Measurements from ENCODE around the gene CCDC33. TPM values are rescaled to one million over a fixed set of nuclear protein-coding genes. Genes with fewer than 3 reads are reported as not detected.

The CCDC33 gene
- total and polyA plus RNA-seq, 2 donors (not counting 1 experiment from before 2014, with no cell fraction given), result not detected

GRCh38 chr15:74380361-74381189 lies 144.4 kb downstream of the CCDC33 start:
- ATAC-seq (ENCODE audit: low read depth), result no peak
- H3K27me3 ChIP-seq (replicated peaks in 1 of 4; ENCODE audit: control extremely low read depth in 1 of 4, control insufficient read depth in 3 of 4, insufficient read depth in 4 of 4, low read length in 3 of 4), result no peaks in the 10 kb centered on the region
- H3K79me2 ChIP-seq (ENCODE audit: control insufficient read depth, insufficient read depth, low read length), result peaks cover 11% of the 10 kb centered on the region
- H3K27ac Mint-ChIP-seq, result peak overlapping the region; percentile 37
- peak; percentile 15 for DNase-seq
- 84% methylated on average over 8 of the region's 12 CpGs for WGBS (ENCODE audit: insufficient coverage)
- no peaks in the 10 kb centered on the region for H3K9me3 ChIP-seq (ENCODE audit: control extremely low read depth in 1 of 3, control insufficient read depth in 2 of 3, insufficient read depth in 1 of 3, low read length in 2 of 3)
- no peaks in the 10 kb centered on the region for H3K36me3 ChIP-seq (replicated peaks in 1 of 2; ENCODE audit: control extremely low read depth in 1 of 2, control insufficient read depth in 1 of 2, extremely low read depth in 1 of 2, insufficient read depth in 2 of 2, low read length in 1 of 2)
- no peak overlapping the region for H3K4me2 ChIP-seq (replicated peaks; ENCODE audit: low read depth, low read length, poor library complexity, severe bottlenecking)
- no peak overlapping the region for H3K9ac ChIP-seq (ENCODE audit: low read length)
- intact Hi-C loops (cut with micrococcal nuclease), result loop anchor here (5.0 kb wide), 1 partner anchor 388 kb away; the partner anchor contains the start of genes PML and STOML1
- ChIA-PET CTCF (interaction anchor here (0.9 to 23.1 kb wide), 10 partner anchors 14 to 252 kb away, joined by 3 to 855 read pairs (median 28); partner anchors contain the start of genes SEMA7A and UBL7), POLR2A (interaction anchor here (0.6 kb wide), 1 partner anchor 111 kb away, joined by 15 read pairs; no protein-coding TSS in a partner anchor)
- no peaks in the 10 kb centered on the region for H3K9me3 Mint-ChIP-seq (ENCODE audit: insufficient read depth)
- TF ChIP-seq EZH2 (IDR thresholded peaks at IDR 0.05; ENCODE audit: borderline replicate concordance, insufficient read depth, low read depth, low read length, poor library complexity, severe bottlenecking), result no peak
- no peak for TF ChIP-seq CTCF (IDR thresholded peaks at IDR 0.05)
- no peak overlapping the region for H3K4me3 ChIP-seq (ENCODE audit: control extremely low read depth in 1 of 5, extremely low read depth in 1 of 5, insufficient read depth in 1 of 5, low read depth in 2 of 5, low read length in 4 of 5)
- no peak overlapping the region for H2AFZ ChIP-seq (ENCODE audit: insufficient read depth, low read depth, low read length, poor library complexity, severe bottlenecking)
- H3K27ac ChIP-seq (ENCODE audit: low read length in 2 of 2), result no peak overlapping the region
- no peak overlapping the region for H3K4me3 Mint-ChIP-seq
- H4K20me1 ChIP-seq (ENCODE audit: control insufficient read depth, insufficient read depth, low read length, poor library complexity, severe bottlenecking), result no peaks in the 10 kb centered on the region
- H3K4me1 ChIP-seq (ENCODE audit: control insufficient read depth in 2 of 2, insufficient read depth in 2 of 2, low read length in 2 of 2), result peaks cover 37 to 41% of the 10 kb centered on the region in 2 donors
- H3K4me1 Mint-ChIP-seq, result peaks cover 44% of the 10 kb centered on the region
- no peaks in the 10 kb centered on the region for H3K27me3 Mint-ChIP-seq

- H3K4me3 Mint-ChIP-seq, result no peak overlapping the region
- DNase-seq (peak; percentile 13), ATAC-seq (ENCODE audit: low read depth) (no peak)
- H2AFZ ChIP-seq (ENCODE audit: insufficient read depth, low read depth, low read length, poor library complexity, severe bottlenecking), result no peak overlapping the region
- H3K36me3 ChIP-seq (replicated peaks in 1 of 2; ENCODE audit: control extremely low read depth in 1 of 2, control insufficient read depth in 1 of 2, extremely low read depth in 1 of 2, insufficient read depth in 2 of 2, low read length in 1 of 2), result no peaks in the 10 kb centered on the region
- TF ChIP-seq CTCF (IDR thresholded peaks at IDR 0.05), result no peak
- no peak for TF ChIP-seq EZH2 (IDR thresholded peaks at IDR 0.05; ENCODE audit: borderline replicate concordance, insufficient read depth, low read depth, low read length, poor library complexity, severe bottlenecking)
- intact Hi-C loops (cut with micrococcal nuclease), result loop anchor here (5.0 kb wide), 1 partner anchor 389 kb away; the partner anchor contains the start of genes PML and STOML1
- H3K4me2 ChIP-seq (replicated peaks; ENCODE audit: low read depth, low read length, poor library complexity, severe bottlenecking), result no peak overlapping the region
- H3K4me1 Mint-ChIP-seq, result peaks cover 49% of the 10 kb centered on the region
- no peaks in the 10 kb centered on the region for H3K9me3 Mint-ChIP-seq (ENCODE audit: insufficient read depth)
- H3K4me1 ChIP-seq (ENCODE audit: control insufficient read depth in 2 of 2, insufficient read depth in 2 of 2, low read length in 2 of 2), result peaks cover 42 to 47% of the 10 kb centered on the region in 2 donors
- WGBS (ENCODE audit: insufficient coverage), result 89% methylated on average over 1 of the region's 2 CpGs
- H3K27ac Mint-ChIP-seq, result no peak overlapping the region
- H3K4me3 ChIP-seq (ENCODE audit: control extremely low read depth in 1 of 5, extremely low read depth in 1 of 5, insufficient read depth in 1 of 5, low read depth in 2 of 5, low read length in 4 of 5), result no peak overlapping the region
- H3K27me3 ChIP-seq (replicated peaks in 1 of 4; ENCODE audit: control extremely low read depth in 1 of 4, control insufficient read depth in 3 of 4, insufficient read depth in 4 of 4, low read length in 3 of 4), result no peaks in the 10 kb centered on the region
- peaks cover 11% of the 10 kb centered on the region for H3K79me2 ChIP-seq (ENCODE audit: control insufficient read depth, insufficient read depth, low read length)
- CTCF ChIA-PET, result interaction anchor here (1.1 to 23.1 kb wide), 12 partner anchors 8 to 252 kb away, joined by 3 to 855 read pairs (median 20); partner anchors contain the start of genes SEMA7A and UBL7
- H3K27me3 Mint-ChIP-seq, result no peaks in the 10 kb centered on the region
- no peaks in the 10 kb centered on the region for H3K9me3 ChIP-seq (ENCODE audit: control extremely low read depth in 1 of 3, control insufficient read depth in 2 of 3, insufficient read depth in 1 of 3, low read length in 2 of 3)
- H3K9ac ChIP-seq (ENCODE audit: low read length), result no peak overlapping the region
- H4K20me1 ChIP-seq (ENCODE audit: control insufficient read depth, insufficient read depth, low read length, poor library complexity, severe bottlenecking), result no peaks in the 10 kb centered on the region
- POLR2A ChIA-PET, result interaction anchor here (0.6 kb wide), 1 partner anchor 111 kb away, joined by 15 read pairs; no protein-coding TSS in a partner anchor
- no peak overlapping the region for H3K27ac ChIP-seq (ENCODE audit: low read length in 2 of 2)
Measured at GRCh38 chr15:74381190-74381453, 145.0 kb downstream of the CCDC33 start.
